Bronchial epithelial cell (primary cell): ENCODE data around the gene MTFP1. TPM values are rescaled to one million over a fixed set of nuclear protein-coding genes. Genes with fewer than 3 reads are reported as not detected.
"Not testable (repeated sequence)": the region's sequence is repeated elsewhere in the genome, so short reads cannot be mapped to it uniquely, and the experiment has no call there.

ENCODE experiments used
- DNase-seq: peaks from one replicate; pipeline ENCODE4 v3.0.0-alpha.2; 2010; ENCODE audit warnings: low read depth
- FAIRE-seq: peaks from 2 replicates; lab custom pipeline; 2011; peaks lifted over from hg19 to GRCh38; lab: Jason Lieb, UNC
- H3K27me3 ChIP-seq: 2 replicates; pipeline ENCODE4 v1.5.1; 2011; ENCODE audit warnings: low read length; ENCODE audit not compliant: control insufficient read depth, insufficient read depth
- H3K36me3 ChIP-seq: 2 replicates; pipeline ENCODE4 v1.5.1; 2011; ENCODE audit warnings: low read length; ENCODE audit not compliant: control insufficient read depth, insufficient read depth
- H3K4me3 ChIP-seq: 2 replicates; pipeline ENCODE4 v1.5.1; 2011; ENCODE audit warnings: mild to moderate bottlenecking, low read depth, low read length, control low read depth
- total RNA-seq: library from RNA; depleted of rRNA; stranded (reverse); fragments of >200 nt; gene quantifications from 2 replicates; pipeline ENCODE4 v1.2.1, GENCODE V29; 2014
- TF ChIP-seq, protein P1 (sequence below): IDR thresholded peaks from 2 replicates; pipeline ENCODE4 v1.5.1; 2011; ENCODE audit warnings: mild to moderate bottlenecking, moderate library complexity, low read length, control low read depth, inconsistent platforms; ENCODE audit not compliant: insufficient read depth, severe bottlenecking

Gene MTFP1
- total RNA-seq, 1 donor from 2014 or later: 53.2 TPM

DNA sequence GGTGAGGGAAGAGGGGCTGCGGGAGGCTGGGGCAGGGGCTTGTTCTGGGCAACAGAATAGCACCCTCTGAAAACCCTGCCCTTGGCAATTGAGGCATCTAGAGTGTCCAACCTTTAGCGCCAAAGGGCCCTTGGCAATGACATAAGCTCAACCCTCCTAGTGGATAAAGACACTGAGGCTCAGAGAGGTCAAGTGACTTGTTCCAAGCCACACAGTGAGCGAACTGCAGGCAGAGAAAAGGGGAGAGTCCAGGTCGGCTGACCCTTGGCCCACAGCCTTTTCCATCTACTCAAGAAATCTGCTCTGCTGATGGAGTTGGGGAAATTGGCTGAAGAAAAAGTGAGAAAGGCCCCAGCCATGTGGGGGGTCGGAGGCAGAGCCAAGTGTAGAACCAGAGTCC lies 25.9 kb upstream of the MTFP1 start:
- H3K27me3 ChIP-seq: no peaks in the 10 kb centered on the region
- FAIRE-seq (no peak), DNase-seq (no peak)
- no peak overlapping the region for H3K4me3 ChIP-seq
- TF ChIP-seq, protein P1, sequence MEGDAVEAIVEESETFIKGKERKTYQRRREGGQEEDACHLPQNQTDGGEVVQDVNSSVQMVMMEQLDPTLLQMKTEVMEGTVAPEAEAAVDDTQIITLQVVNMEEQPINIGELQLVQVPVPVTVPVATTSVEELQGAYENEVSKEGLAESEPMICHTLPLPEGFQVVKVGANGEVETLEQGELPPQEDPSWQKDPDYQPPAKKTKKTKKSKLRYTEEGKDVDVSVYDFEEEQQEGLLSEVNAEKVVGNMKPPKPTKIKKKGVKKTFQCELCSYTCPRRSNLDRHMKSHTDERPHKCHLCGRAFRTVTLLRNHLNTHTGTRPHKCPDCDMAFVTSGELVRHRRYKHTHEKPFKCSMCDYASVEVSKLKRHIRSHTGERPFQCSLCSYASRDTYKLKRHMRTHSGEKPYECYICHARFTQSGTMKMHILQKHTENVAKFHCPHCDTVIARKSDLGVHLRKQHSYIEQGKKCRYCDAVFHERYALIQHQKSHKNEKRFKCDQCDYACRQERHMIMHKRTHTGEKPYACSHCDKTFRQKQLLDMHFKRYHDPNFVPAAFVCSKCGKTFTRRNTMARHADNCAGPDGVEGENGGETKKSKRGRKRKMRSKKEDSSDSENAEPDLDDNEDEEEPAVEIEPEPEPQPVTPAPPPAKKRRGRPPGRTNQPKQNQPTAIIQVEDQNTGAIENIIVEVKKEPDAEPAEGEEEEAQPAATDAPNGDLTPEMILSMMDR: no peak
- peaks cover 15% of the 10 kb centered on the region for H3K36me3 ChIP-seq

DNA sequence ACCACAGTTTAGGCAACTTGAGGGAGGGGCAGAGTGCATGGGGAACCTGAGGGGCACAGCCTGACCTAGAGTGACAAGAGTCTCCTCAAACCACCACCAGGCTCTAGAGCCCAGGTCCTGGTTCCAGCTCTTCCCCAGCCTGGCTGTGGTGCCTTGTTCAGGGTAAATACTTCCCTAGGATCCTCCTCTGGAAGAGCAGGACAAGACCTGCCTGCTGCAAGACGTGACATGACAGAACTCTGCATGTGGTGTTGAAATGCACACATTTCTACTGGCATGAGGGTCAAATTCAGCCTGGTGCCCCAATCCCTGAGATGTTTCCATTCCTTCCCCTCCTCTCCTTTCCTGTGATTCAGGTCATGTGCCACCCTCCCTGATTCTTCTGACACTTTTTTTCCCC lies 25.4 kb upstream of the MTFP1 start:
- peaks cover 15% of the 10 kb centered on the region for H3K36me3 ChIP-seq
- H3K4me3 ChIP-seq: no peak overlapping the region
- no peaks in the 10 kb centered on the region for H3K27me3 ChIP-seq
- FAIRE-seq (no peak), DNase-seq (peak; percentile 92)
- TF ChIP-seq, protein P1: no peak

DNA sequence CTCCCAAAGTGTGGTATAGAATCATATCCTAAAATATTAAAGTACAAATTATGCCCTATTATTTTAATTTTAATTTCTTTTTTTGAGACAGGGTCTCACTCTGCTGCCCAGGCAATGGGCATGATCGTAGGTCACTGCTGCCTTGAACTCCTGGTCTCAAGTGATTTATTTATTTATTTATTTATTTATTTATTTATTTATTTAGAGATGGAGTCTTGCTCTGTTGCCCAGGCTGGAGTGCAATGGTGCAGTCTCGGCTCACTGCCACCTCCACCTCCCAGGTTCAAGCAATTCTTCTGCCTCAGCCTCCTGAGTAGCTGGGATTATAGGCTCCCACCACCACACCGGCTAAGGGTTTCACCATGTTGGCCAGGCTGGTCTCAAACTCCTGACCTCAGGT lies 24.5 kb upstream of the MTFP1 start:
- DNase-seq, H3K27me3 ChIP-seq, FAIRE-seq, H3K4me3 ChIP-seq: not testable (repeated sequence)
- H3K36me3 ChIP-seq: peaks cover 15% of the 10 kb centered on the region

- H3K36me3 ChIP-seq: peaks cover 22% of the 10 kb centered on the region
- TF ChIP-seq, protein P1: no peak
- no peak for FAIRE-seq
These were observed 23.4 kb upstream of the MTFP1 start for GRCh38 chr22:30402028-30402765.

GRCh38 chr22:30402766-30403104 lies 22.8 kb upstream of the MTFP1 start:
- peaks cover 25% of the 10 kb centered on the region for H3K36me3 ChIP-seq
- not testable (repeated sequence) for H3K4me3 ChIP-seq, DNase-seq, H3K27me3 ChIP-seq, FAIRE-seq

More at GRCh38 chr22:30402028-30402765, 23.4 kb upstream of the MTFP1 start:
- Histone ChIP-seq H3K4me3 (no peak overlapping the region), H3K27me3 (no peaks in the 10 kb centered on the region)
- no peak for DNase-seq

GRCh38 chr22:30404307-30404706 lies 21.3 kb upstream of the MTFP1 start:
- H3K36me3 ChIP-seq: peaks cover 28% of the 10 kb centered on the region
- no peak for DNase-seq
- H3K27me3 ChIP-seq: no peaks in the 10 kb centered on the region
- TF ChIP-seq, protein P1: no peak
- no peak overlapping the region for H3K4me3 ChIP-seq
- FAIRE-seq: peak; percentile 80

DNA sequence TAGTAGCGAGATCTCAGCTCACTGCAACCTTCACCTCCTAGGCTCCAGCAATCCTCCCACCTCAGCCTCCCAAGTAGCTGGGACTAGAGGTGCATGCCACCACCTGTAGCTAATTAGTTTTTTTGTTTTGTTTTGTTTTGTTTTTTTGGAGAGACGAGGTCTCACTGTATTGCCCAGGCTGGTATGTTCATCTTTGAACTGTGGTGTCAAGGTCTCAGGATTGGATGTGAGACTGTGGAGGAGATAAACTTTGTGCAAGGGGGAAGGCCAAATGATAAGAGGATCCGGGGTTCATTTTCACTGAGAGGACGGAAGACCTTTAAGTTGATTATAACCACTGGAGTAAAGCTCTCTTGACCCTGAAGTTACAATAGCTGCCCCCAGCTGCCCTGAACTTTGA lies 19.8 kb upstream of the MTFP1 start:
- TF ChIP-seq, protein P1: no peak
- no peak overlapping the region for H3K4me3 ChIP-seq
- peaks cover 29% of the 10 kb centered on the region for H3K36me3 ChIP-seq
- DNase-seq (no peak), FAIRE-seq (peak; percentile 58)
- no peaks in the 10 kb centered on the region for H3K27me3 ChIP-seq
